ENCODE measurements around the gene OOSP4B. TPM values are rescaled to one million over a fixed set of nuclear protein-coding genes. Genes with fewer than 3 reads are reported as not detected.

Gene OOSP4B
- polyA plus RNA-seq, 1 donor from 2014 or later = not detected

GRCh38 chr11:60077981-60078380 lies 61.0 kb downstream of the OOSP4B start:
- Histone ChIP-seq H3F3A (ENCODE audit: insufficient read depth, low read length, poor library complexity, severe bottlenecking) (no peaks in the 10 kb centered on the region), H3K4me3 (ENCODE audit: low read length) (no peak overlapping the region), H3K9me3 (ENCODE audit: low read length) (no peaks in the 10 kb centered on the region), H3K79me2 (replicated peaks; ENCODE audit: insufficient read depth, low read length) (no peaks in the 10 kb centered on the region), H2AFZ (ENCODE audit: low read depth, low read length) (no peak overlapping the region), H3K27me3 (ENCODE audit: insufficient read depth, low read depth, low read length) (no peaks in the 10 kb centered on the region), H4K20me1 (ENCODE audit: insufficient read depth) (no peaks in the 10 kb centered on the region), H3K4me2 (ENCODE audit: low read length) (no peak overlapping the region), H3K27ac (ENCODE audit: low read length) (no peak overlapping the region), H3K9me2 (ENCODE audit: insufficient read depth, low read length) (no peaks in the 10 kb centered on the region), H3K36me3 (ENCODE audit: insufficient read depth, low read length) (no peaks in the 10 kb centered on the region), H3K9ac (ENCODE audit: low read length) (no peak overlapping the region)
- TF ChIP-seq, protein P1, sequence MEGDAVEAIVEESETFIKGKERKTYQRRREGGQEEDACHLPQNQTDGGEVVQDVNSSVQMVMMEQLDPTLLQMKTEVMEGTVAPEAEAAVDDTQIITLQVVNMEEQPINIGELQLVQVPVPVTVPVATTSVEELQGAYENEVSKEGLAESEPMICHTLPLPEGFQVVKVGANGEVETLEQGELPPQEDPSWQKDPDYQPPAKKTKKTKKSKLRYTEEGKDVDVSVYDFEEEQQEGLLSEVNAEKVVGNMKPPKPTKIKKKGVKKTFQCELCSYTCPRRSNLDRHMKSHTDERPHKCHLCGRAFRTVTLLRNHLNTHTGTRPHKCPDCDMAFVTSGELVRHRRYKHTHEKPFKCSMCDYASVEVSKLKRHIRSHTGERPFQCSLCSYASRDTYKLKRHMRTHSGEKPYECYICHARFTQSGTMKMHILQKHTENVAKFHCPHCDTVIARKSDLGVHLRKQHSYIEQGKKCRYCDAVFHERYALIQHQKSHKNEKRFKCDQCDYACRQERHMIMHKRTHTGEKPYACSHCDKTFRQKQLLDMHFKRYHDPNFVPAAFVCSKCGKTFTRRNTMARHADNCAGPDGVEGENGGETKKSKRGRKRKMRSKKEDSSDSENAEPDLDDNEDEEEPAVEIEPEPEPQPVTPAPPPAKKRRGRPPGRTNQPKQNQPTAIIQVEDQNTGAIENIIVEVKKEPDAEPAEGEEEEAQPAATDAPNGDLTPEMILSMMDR (IDR thresholded peaks at IDR 0.05; ENCODE audit: poor library complexity, severe bottlenecking) = no peak
- TF ChIP-seq EZH2 (IDR thresholded peaks at IDR 0.05; ENCODE audit: borderline replicate concordance, insufficient read depth, low read length, poor library complexity, severe bottlenecking) (no peak), RAD21 (conservative IDR thresholded peaks at IDR 0.05) (no peak), MXI1 (conservative IDR thresholded peaks at IDR 0.05; ENCODE audit: poor library complexity, severe bottlenecking) (no peak), SMC3 (conservative IDR thresholded peaks at IDR 0.05; ENCODE audit: poor library complexity) (no peak), TAF1 (IDR thresholded peaks at IDR 0.05; ENCODE audit: low read depth) (no peak), EP300 (conservative IDR thresholded peaks at IDR 0.05; ENCODE audit: poor library complexity, severe bottlenecking) (no peak), POLR2AphosphoS5 (IDR thresholded peaks at IDR 0.05) (no peak)
- TF ChIP-seq, protein P2, sequence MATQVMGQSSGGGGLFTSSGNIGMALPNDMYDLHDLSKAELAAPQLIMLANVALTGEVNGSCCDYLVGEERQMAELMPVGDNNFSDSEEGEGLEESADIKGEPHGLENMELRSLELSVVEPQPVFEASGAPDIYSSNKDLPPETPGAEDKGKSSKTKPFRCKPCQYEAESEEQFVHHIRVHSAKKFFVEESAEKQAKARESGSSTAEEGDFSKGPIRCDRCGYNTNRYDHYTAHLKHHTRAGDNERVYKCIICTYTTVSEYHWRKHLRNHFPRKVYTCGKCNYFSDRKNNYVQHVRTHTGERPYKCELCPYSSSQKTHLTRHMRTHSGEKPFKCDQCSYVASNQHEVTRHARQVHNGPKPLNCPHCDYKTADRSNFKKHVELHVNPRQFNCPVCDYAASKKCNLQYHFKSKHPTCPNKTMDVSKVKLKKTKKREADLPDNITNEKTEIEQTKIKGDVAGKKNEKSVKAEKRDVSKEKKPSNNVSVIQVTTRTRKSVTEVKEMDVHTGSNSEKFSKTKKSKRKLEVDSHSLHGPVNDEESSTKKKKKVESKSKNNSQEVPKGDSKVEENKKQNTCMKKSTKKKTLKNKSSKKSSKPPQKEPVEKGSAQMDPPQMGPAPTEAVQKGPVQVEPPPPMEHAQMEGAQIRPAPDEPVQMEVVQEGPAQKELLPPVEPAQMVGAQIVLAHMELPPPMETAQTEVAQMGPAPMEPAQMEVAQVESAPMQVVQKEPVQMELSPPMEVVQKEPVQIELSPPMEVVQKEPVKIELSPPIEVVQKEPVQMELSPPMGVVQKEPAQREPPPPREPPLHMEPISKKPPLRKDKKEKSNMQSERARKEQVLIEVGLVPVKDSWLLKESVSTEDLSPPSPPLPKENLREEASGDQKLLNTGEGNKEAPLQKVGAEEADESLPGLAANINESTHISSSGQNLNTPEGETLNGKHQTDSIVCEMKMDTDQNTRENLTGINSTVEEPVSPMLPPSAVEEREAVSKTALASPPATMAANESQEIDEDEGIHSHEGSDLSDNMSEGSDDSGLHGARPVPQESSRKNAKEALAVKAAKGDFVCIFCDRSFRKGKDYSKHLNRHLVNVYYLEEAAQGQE (IDR thresholded peaks at IDR 0.05; ENCODE audit: borderline replicate concordance) = no peak

DNA sequence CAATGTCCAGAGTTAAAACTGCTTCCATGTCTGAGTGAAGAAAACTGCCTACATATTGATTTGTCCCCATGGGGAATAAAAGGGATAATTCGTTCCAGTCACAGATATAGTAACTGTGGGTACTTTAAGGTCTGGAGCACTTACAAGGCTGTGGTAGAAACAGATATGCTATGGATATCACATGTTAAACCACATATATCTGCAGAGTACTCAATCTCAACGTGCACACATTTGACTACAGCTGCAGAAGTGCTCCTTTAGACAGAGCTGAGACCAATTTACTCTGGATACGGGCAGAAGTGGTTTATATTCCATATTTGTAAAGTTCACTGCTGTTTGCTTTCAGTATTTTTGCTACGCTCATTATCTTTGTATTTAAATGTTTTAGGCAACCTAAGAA lies 61.8 kb downstream of the OOSP4B start:
- Histone ChIP-seq H3F3A (ENCODE audit: insufficient read depth, low read length, poor library complexity, severe bottlenecking) (no peaks in the 10 kb centered on the region), H3K36me3 (ENCODE audit: insufficient read depth, low read length) (no peaks in the 10 kb centered on the region), H3K79me2 (replicated peaks; ENCODE audit: insufficient read depth, low read length) (no peaks in the 10 kb centered on the region), H3K9me2 (ENCODE audit: insufficient read depth, low read length) (no peaks in the 10 kb centered on the region), H4K20me1 (ENCODE audit: insufficient read depth) (no peaks in the 10 kb centered on the region), H3K27ac (ENCODE audit: low read length) (no peak overlapping the region), H3K4me2 (ENCODE audit: low read length) (no peak overlapping the region), H3K4me3 (ENCODE audit: low read length) (no peak overlapping the region), H3K9me3 (ENCODE audit: low read length) (no peaks in the 10 kb centered on the region), H3K9ac (ENCODE audit: low read length) (no peak overlapping the region), H3K27me3 (ENCODE audit: insufficient read depth, low read depth, low read length) (no peaks in the 10 kb centered on the region), H2AFZ (ENCODE audit: low read depth, low read length) (no peak overlapping the region)
- TF ChIP-seq POLR2AphosphoS5 (IDR thresholded peaks at IDR 0.05) = no peak
- TF ChIP-seq, protein P1 (IDR thresholded peaks at IDR 0.05; ENCODE audit: poor library complexity, severe bottlenecking) = no peak
- TF ChIP-seq EP300 (conservative IDR thresholded peaks at IDR 0.05; ENCODE audit: poor library complexity, severe bottlenecking) = no peak
- no peak for TF ChIP-seq EZH2 (IDR thresholded peaks at IDR 0.05; ENCODE audit: borderline replicate concordance, insufficient read depth, low read length, poor library complexity, severe bottlenecking)
- no peak for TF ChIP-seq TAF1 (IDR thresholded peaks at IDR 0.05; ENCODE audit: low read depth)
- no peak for TF ChIP-seq MXI1 (conservative IDR thresholded peaks at IDR 0.05; ENCODE audit: poor library complexity, severe bottlenecking)
- TF ChIP-seq, protein P2 (IDR thresholded peaks at IDR 0.05; ENCODE audit: borderline replicate concordance) = no peak
- TF ChIP-seq SMC3 (conservative IDR thresholded peaks at IDR 0.05; ENCODE audit: poor library complexity) = no peak

Measured in neural cell (in vitro differentiated cells).